B cell (primary cell): ENCODE data around the gene TRIM66. TPM values are rescaled to one million over a fixed set of nuclear protein-coding genes. Genes with fewer than 3 reads are reported as not detected.

Source experiments
- ATAC-seq: fragments of 200-7000 bp; cut with Tn5 transposase; one replicate; pipeline ENCODE4 v1.10.0; 2021; ENCODE audit warnings: low read depth, mild to moderate bottlenecking, moderate number of reproducible peaks, moderate library complexity
- CTCF ChIA-PET: fragments of 350-600 bp; sonication (Branson Sonifier 250); formaldehyde crosslinking; loops from one replicate; lab custom pipeline; 2021; ENCODE audit warnings: antibody characterized with exemption, inconsistent platforms; lab: Charles Lee
- POLR2A ChIA-PET: fragments of 350-600 bp; sonication (Branson Sonifier 250); formaldehyde crosslinking; loops from one replicate; lab custom pipeline; 2021; ENCODE audit warnings: antibody characterized with exemption; lab: Charles Lee
- DNase-seq: peaks from one replicate; pipeline ENCODE4 v3.0.0; 2013
- H2AFZ ChIP-seq: 2 replicates; pipeline ENCODE4 v1.6.1; 2012; ENCODE audit warnings: mild to moderate bottlenecking, low read depth, low read length; ENCODE audit not compliant: insufficient read depth, poor library complexity, severe bottlenecking
- H3K27ac ChIP-seq, 2 donors: 1 replicate in 1 of 2; 2 replicates in 1 of 2; pipeline ENCODE4 v1.5.1; 2012 to 2013; ENCODE audit warnings: low read length in 2 of 2, mild to moderate bottlenecking in 2 of 2, moderate library complexity in 1 of 2
- H3K27me3 ChIP-seq, 4 experiments: fragments of 200-600 bp in 1 of 4; sonication (generic) in 1 of 4; replicated peaks in 1 of 4; 1 replicate in 2 of 4; 2 replicates in 2 of 4; pipeline versions ENCODE4 v1.6.1 to v1.7.0; 2013 to 2016; ENCODE audit warnings: low read length in 3 of 4, mild to moderate bottlenecking in 2 of 4, mixed read lengths in 1 of 4, moderate library complexity in 1 of 4; ENCODE audit not compliant: insufficient read depth in 4 of 4, control insufficient read depth in 3 of 4; ENCODE audit errors: control extremely low read depth in 1 of 4
- H3K36me3 ChIP-seq, 2 experiments: replicated peaks in 1 of 2; 1 replicate in 1 of 2; 2 replicates in 1 of 2; pipeline versions ENCODE4 v1.6.1 to v1.7.1; 2013; ENCODE audit warnings: low read length in 1 of 2; ENCODE audit not compliant: insufficient read depth in 2 of 2, control insufficient read depth in 1 of 2; ENCODE audit errors: control extremely low read depth in 1 of 2, extremely low read depth in 1 of 2
- H3K4me1 ChIP-seq, 2 donors: fragments of 200-600 bp in 1 of 2; sonication (generic) in 1 of 2; 1 replicate in 1 of 2; 2 replicates in 1 of 2; pipeline versions ENCODE4 v1.5.1 to v1.6.1; 2013 to 2017; ENCODE audit warnings: low read length in 2 of 2; ENCODE audit not compliant: control insufficient read depth in 2 of 2, insufficient read depth in 2 of 2
- H3K4me2 ChIP-seq: replicated peaks from 2 replicates; pipeline ENCODE3; 2012; ENCODE audit warnings: mild to moderate bottlenecking, low read depth, low read length; ENCODE audit not compliant: poor library complexity, severe bottlenecking
- H3K4me3 ChIP-seq, 5 experiments: fragments of 200-600 bp in 1 of 5; sonication (generic) in 1 of 5; 1 replicate in 3 of 5; 2 replicates in 2 of 5; pipeline versions ENCODE4 v1.5.1 to v1.7.0; 2011 to 2016; ENCODE audit warnings: low read length in 4 of 5, mild to moderate bottlenecking in 4 of 5, low read depth in 2 of 5, control low read depth in 1 of 5, moderate library complexity in 1 of 5; ENCODE audit not compliant: insufficient read depth in 1 of 5; ENCODE audit errors: control extremely low read depth in 1 of 5, extremely low read depth in 1 of 5
- H3K79me2 ChIP-seq: fragments of 200-600 bp; sonication (generic); one replicate; pipeline ENCODE4 v1.6.0; 2016; ENCODE audit warnings: low read length; ENCODE audit not compliant: control insufficient read depth, insufficient read depth
- H3K9ac ChIP-seq: fragments of 200-600 bp; sonication (generic); 2 replicates; pipeline ENCODE4 v1.6.1; 2017; ENCODE audit warnings: mild to moderate bottlenecking, low read length, moderate library complexity
- H3K9me3 ChIP-seq, 3 donors: one replicate each; pipeline versions ENCODE4 v1.6.1 to v1.7.1; 2013; ENCODE audit warnings: low read length in 2 of 3; ENCODE audit not compliant: control insufficient read depth in 2 of 3, insufficient read depth in 1 of 3; ENCODE audit errors: control extremely low read depth in 1 of 3
- H4K20me1 ChIP-seq: 2 replicates; pipeline ENCODE4 v1.6.0; 2012; ENCODE audit warnings: mild to moderate bottlenecking, low read length; ENCODE audit not compliant: insufficient read depth, control insufficient read depth, poor library complexity, severe bottlenecking
- H3K27ac Mint-ChIP-seq: one replicate; pipeline ENCODE4 v1.8.0; 2021; ENCODE audit warnings: mixed read lengths
- H3K27me3 Mint-ChIP-seq: one replicate; pipeline ENCODE4 v1.8.0; 2021; ENCODE audit warnings: mixed read lengths
- H3K4me1 Mint-ChIP-seq: one replicate; pipeline ENCODE4 v1.8.0; 2021; ENCODE audit warnings: mixed read lengths
- H3K4me3 Mint-ChIP-seq: one replicate; pipeline ENCODE4 v1.8.0; 2021; ENCODE audit warnings: mixed read lengths
- H3K9me3 Mint-ChIP-seq: one replicate; pipeline ENCODE4 v1.8.0; 2022; ENCODE audit warnings: mixed read lengths; ENCODE audit not compliant: insufficient read depth
- EZH2 ChIP-seq: IDR thresholded peaks from 2 replicates; pipeline ENCODE4 v1.6.1; 2012; ENCODE audit warnings: borderline replicate concordance, low read depth, mild to moderate bottlenecking, moderate library complexity, low read length; ENCODE audit not compliant: insufficient read depth, poor library complexity, severe bottlenecking
- WGBS: methylation state at CpG from one replicate; pipeline ENCODE4 v1.1.5; 2013; ENCODE audit warnings: missing lambda C conversion rate; ENCODE audit not compliant: insufficient coverage; 5-methylcytosine and 5-hydroxymethylcytosine counted together
- intact Hi-C: fragments of 100-400 bp; cut with micrococcal nuclease; formaldehyde crosslinking; loops from one replicate; pipeline ENCODE4 v1.10.0; 2022
- polyA minus RNA-seq: library from RNA; depleted of rRNA, polyadenylated mRNA; stranded (reverse); fragments of >200 nt; gene quantifications from 2 replicates; pipeline ENCODE4 v1.2.3, GENCODE V29; 2012
- polyA plus RNA-seq: library from polyadenylated mRNA; depleted of rRNA; stranded (reverse); fragments of >200 nt; gene quantifications from 2 replicates; pipeline ENCODE4 v1.2.3, GENCODE V29; 2012
- total RNA-seq, 2 donors: library from RNA; stranded (reverse); fragments of 120-200 nt in 1 of 2; gene quantifications; 1 replicate in 1 of 2; 2 replicates in 1 of 2; pipeline versions ENCODE4 v1.2.3 to v1.2.4, GENCODE V29; 2013 to 2022
- TF ChIP-seq, protein P1 (sequence below): fragments of 200-600 bp; IDR thresholded peaks from one replicate; pipeline ENCODE4 v1.8.0; 2022; ENCODE audit warnings: antibody characterized with exemption, mild to moderate bottlenecking

Gene TRIM66, protein sequence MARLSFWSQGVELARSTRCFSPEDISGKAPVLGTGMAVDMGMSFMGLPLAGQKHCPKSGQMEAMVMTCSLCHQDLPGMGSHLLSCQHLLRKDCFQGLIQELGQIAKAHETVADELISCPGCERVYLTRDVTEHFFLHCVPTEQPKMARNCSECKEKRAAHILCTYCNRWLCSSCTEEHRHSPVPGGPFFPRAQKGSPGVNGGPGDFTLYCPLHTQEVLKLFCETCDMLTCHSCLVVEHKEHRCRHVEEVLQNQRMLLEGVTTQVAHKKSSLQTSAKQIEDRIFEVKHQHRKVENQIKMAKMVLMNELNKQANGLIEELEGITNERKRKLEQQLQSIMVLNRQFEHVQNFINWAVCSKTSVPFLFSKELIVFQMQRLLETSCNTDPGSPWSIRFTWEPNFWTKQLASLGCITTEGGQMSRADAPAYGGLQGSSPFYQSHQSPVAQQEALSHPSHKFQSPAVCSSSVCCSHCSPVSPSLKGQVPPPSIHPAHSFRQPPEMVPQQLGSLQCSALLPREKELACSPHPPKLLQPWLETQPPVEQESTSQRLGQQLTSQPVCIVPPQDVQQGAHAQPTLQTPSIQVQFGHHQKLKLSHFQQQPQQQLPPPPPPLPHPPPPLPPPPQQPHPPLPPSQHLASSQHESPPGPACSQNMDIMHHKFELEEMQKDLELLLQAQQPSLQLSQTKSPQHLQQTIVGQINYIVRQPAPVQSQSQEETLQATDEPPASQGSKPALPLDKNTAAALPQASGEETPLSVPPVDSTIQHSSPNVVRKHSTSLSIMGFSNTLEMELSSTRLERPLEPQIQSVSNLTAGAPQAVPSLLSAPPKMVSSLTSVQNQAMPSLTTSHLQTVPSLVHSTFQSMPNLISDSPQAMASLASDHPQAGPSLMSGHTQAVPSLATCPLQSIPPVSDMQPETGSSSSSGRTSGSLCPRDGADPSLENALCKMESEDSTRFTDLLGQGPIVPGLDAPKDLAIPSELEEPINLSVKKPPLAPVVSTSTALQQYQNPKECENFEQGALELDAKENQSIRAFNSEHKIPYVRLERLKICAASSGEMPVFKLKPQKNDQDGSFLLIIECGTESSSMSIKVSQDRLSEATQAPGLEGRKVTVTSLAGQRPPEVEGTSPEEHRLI (N-terminal part only)
- 21.1 and 21.4 TPM in 2 replicates for total RNA-seq
- total RNA-seq (2013) = 7.3 TPM
- polyA plus RNA-seq = 8.6 and 11.1 TPM in 2 replicates
- 6.2 and 11.7 TPM in 2 replicates for polyA minus RNA-seq

DNA sequence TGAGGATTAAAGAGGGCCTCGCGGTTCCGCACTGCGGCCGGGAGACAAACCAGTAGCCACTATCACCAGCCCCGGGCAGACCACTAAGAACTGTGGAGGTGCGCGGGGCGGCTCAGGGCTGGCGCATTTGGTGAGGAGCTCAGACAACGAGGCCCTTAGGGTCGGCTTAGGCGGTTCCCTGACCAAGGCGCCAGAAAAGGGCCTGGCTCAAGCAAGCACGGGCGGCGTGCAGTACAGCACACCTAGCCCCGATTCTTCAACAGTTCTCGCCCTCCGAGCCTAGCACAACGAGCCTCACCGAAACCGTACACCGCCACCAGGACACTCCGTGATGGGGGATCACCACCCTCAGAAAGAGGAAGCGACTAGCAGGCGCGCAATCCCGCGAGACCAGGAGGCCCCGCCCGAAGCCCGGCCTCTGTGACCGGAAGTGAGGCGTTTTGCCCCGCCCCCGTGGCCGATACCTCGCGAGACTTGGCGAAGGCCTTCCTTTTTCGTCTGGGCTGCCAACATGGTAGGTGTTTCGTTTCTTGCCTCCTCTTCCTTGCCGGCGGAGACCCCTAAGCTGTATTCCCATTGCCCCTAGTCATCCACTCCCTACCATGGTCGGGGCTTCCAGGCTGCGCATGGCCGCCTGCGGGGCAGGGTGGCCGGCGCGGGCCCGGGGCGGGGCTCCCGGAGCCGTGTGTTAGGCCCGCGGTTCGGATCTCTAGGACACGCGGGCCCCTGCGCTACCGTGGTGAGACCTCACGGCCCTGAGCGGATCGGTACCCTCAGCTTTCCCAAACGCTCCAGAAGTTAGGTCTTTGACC is at the start of gene TRIM66, which contains the start of gene RPL27A:
TRIM66 (minus strand) TSS at position 363 of the 812 bp plus-strand sequence. CDS start 10,391 bp downstream, outside the sequence.
RPL27A (plus strand) TSS at position 490 of the 812 bp plus-strand sequence; CDS start at position 512, 22 bp downstream.
- Mint-ChIP-seq H3K9me3 (no peaks in the 10 kb centered on the region), H3K27me3 (no peaks in the 10 kb centered on the region), H3K27ac (peak within 1 kb of the TSS; percentile 97), H3K4me3 (peak within 1 kb of the TSS; percentile 94), H3K4me1 (peaks cover 41% of the 10 kb centered on the region)
- ATAC-seq = peak; percentile 93
- Histone ChIP-seq H3K27me3 (no peaks in the 10 kb centered on the region), H3K4me1 (peaks cover 25 to 26% of the 10 kb centered on the region in 2 donors), H3K4me2 (peak within 1 kb of the TSS; percentile 92), H3K27ac (peak within 1 kb of the TSS; percentile 87 to 98), H4K20me1 (peaks cover 7% of the 10 kb centered on the region), H3K4me3 (peak within 1 kb of the TSS; percentile 82 to 99 (median 88)), H2AFZ (peak within 1 kb of the TSS; percentile 94), H3K9ac (peak within 1 kb of the TSS; percentile 99), H3K36me3 (peaks cover 3 to 44% of the 10 kb centered on the region in 2 experiments), H3K79me2 (peaks cover 29% of the 10 kb centered on the region), H3K9me3 (no peaks in the 10 kb centered on the region)
- intact Hi-C loops = loop anchor here (2.0 to 10.0 kb wide), 7 partner anchors 50 to 1620 kb away; partner anchors contain the start of genes IPO7, TMEM9B and ZNF143
- WGBS = under 1% methylated on average over 67 of the region's 67 CpGs
- ChIA-PET CTCF (interaction anchor here (0.6 to 1.5 kb wide), 5 partner anchors 9 to 282 kb away, joined by 3 read pairs; partner anchors contain the start of gene TMEM9B), POLR2A (interaction anchor here (0.5 to 1.3 kb wide), 6 partner anchors 50 to 443 kb away, joined by 3 to 9 read pairs (median 5); partner anchors contain the start of gene AKIP1)
- DNase-seq = peak; percentile 98
- TF ChIP-seq, protein P1, sequence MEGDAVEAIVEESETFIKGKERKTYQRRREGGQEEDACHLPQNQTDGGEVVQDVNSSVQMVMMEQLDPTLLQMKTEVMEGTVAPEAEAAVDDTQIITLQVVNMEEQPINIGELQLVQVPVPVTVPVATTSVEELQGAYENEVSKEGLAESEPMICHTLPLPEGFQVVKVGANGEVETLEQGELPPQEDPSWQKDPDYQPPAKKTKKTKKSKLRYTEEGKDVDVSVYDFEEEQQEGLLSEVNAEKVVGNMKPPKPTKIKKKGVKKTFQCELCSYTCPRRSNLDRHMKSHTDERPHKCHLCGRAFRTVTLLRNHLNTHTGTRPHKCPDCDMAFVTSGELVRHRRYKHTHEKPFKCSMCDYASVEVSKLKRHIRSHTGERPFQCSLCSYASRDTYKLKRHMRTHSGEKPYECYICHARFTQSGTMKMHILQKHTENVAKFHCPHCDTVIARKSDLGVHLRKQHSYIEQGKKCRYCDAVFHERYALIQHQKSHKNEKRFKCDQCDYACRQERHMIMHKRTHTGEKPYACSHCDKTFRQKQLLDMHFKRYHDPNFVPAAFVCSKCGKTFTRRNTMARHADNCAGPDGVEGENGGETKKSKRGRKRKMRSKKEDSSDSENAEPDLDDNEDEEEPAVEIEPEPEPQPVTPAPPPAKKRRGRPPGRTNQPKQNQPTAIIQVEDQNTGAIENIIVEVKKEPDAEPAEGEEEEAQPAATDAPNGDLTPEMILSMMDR = peak; percentile 18
- no peak for TF ChIP-seq EZH2
